ENCODE data around the gene HBG2.

DNA sequence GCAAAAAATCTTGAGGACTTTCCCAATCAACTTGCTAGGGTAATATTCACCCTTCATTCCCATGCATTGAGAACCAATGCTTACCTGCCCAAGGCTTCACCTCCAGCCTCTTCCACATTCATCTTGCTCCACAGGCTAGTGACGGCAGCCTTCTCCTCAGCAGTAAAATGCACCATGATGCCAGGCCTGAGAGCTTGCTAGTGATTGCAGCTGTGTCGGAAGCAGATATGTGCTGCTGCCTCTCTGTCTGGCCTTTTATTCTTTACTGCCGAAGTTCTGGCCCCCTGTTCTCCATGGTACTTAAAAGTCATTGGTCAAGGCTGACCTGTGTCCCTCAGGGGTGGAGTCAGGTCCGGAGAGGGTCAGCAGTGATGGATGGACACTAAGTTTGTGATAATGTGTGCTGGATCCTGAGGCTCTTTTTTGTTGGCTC is 15.2 kb upstream of the HBG2 start, which contains the start of gene HBE1:
- no peak for TF ChIP-seq TAF1 (IDR thresholded peaks at IDR 0.05; ENCODE audit: borderline replicate concordance, insufficient read depth, low read length)
- TF ChIP-seq, protein P1, sequence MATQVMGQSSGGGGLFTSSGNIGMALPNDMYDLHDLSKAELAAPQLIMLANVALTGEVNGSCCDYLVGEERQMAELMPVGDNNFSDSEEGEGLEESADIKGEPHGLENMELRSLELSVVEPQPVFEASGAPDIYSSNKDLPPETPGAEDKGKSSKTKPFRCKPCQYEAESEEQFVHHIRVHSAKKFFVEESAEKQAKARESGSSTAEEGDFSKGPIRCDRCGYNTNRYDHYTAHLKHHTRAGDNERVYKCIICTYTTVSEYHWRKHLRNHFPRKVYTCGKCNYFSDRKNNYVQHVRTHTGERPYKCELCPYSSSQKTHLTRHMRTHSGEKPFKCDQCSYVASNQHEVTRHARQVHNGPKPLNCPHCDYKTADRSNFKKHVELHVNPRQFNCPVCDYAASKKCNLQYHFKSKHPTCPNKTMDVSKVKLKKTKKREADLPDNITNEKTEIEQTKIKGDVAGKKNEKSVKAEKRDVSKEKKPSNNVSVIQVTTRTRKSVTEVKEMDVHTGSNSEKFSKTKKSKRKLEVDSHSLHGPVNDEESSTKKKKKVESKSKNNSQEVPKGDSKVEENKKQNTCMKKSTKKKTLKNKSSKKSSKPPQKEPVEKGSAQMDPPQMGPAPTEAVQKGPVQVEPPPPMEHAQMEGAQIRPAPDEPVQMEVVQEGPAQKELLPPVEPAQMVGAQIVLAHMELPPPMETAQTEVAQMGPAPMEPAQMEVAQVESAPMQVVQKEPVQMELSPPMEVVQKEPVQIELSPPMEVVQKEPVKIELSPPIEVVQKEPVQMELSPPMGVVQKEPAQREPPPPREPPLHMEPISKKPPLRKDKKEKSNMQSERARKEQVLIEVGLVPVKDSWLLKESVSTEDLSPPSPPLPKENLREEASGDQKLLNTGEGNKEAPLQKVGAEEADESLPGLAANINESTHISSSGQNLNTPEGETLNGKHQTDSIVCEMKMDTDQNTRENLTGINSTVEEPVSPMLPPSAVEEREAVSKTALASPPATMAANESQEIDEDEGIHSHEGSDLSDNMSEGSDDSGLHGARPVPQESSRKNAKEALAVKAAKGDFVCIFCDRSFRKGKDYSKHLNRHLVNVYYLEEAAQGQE (IDR thresholded peaks at IDR 0.05; ENCODE audit: insufficient read depth in 1 of 2, low read depth in 2 of 2, low read length in 2 of 2) = no peak

Data from PFSK-1 (cell line).